ENCODE measurements around the gene DTNBP1. TPM values are rescaled to one million over a fixed set of nuclear protein-coding genes. Genes with fewer than 3 reads are reported as not detected.

The DTNBP1 gene
- total and polyA plus RNA-seq, 2 donors (not counting 3 experiments of a cell fraction or from before 2014, with no cell fraction given): 24.3 to 28.9 TPM

- DNase-seq (ENCODE audit: low read depth, low spot score) (no peak), FAIRE-seq (no peak)
- H3K4me2 ChIP-seq (ENCODE audit: insufficient read depth, low read length): no peak overlapping the region
- CTCF ChIA-PET: no interaction called here
- H3K27me3 ChIP-seq (ENCODE audit: control insufficient read depth in 2 of 2, insufficient read depth in 2 of 2, low read length in 2 of 2): no peaks in the 10 kb centered on the region
- no peak overlapping the region for H2AFZ ChIP-seq (ENCODE audit: low read depth, low read length)
- dilution Hi-C loops (cut with MboI; ENCODE audit: extremely low pct_ligation_motif_present, low sequenced_read_pairs): no loop called here
- no TSS peak for BruUV-seq (replicated peaks)
- no peak overlapping the region for H3K27ac ChIP-seq (ENCODE audit: insufficient read depth, low read depth, low read length)
- POLR2A ChIA-PET: no interaction called here
- intact Hi-C loops (cut with micrococcal nuclease): no loop called here
- TF ChIP-seq GATA2 (IDR thresholded peaks at IDR 0.05; ENCODE audit: insufficient read depth, insufficient read length, low read depth, low read length) (no peak), FOS (IDR thresholded peaks at IDR 0.05; ENCODE audit: borderline replicate concordance, insufficient read depth, low read length) (no peak), EZH2 (IDR thresholded peaks at IDR 0.05; ENCODE audit: borderline replicate concordance, low read depth, low read length, severe bottlenecking) (no peak), POLR2AphosphoS5 (IDR thresholded peaks at IDR 0.05; ENCODE audit: insufficient read depth, low read depth, low read length) (no peak), JUN (IDR thresholded peaks at IDR 0.05; ENCODE audit: borderline replicate concordance, insufficient read depth, insufficient read length, low read depth) (no peak), POLR2A (IDR thresholded peaks at IDR 0.05; ENCODE audit: low read depth, low read length) (no peak)
- TF ChIP-seq, protein P1, sequence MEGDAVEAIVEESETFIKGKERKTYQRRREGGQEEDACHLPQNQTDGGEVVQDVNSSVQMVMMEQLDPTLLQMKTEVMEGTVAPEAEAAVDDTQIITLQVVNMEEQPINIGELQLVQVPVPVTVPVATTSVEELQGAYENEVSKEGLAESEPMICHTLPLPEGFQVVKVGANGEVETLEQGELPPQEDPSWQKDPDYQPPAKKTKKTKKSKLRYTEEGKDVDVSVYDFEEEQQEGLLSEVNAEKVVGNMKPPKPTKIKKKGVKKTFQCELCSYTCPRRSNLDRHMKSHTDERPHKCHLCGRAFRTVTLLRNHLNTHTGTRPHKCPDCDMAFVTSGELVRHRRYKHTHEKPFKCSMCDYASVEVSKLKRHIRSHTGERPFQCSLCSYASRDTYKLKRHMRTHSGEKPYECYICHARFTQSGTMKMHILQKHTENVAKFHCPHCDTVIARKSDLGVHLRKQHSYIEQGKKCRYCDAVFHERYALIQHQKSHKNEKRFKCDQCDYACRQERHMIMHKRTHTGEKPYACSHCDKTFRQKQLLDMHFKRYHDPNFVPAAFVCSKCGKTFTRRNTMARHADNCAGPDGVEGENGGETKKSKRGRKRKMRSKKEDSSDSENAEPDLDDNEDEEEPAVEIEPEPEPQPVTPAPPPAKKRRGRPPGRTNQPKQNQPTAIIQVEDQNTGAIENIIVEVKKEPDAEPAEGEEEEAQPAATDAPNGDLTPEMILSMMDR (IDR thresholded peaks at IDR 0.05; ENCODE audit: extremely low read depth in 1 of 2, insufficient read depth in 1 of 2, low read depth in 1 of 2, low read length in 2 of 2): no peak
- H3K79me2 ChIP-seq (ENCODE audit: control insufficient read depth, insufficient read depth, low read length): no peaks in the 10 kb centered on the region
- no peaks in the 10 kb centered on the region for H4K20me1 ChIP-seq (replicated peaks; ENCODE audit: control insufficient read depth, extremely low read depth, insufficient read depth, low read length)
- H3K9ac ChIP-seq (replicated peaks; ENCODE audit: extremely low read depth, insufficient read depth, low read length): no peak overlapping the region
- peaks cover 13% of the 10 kb centered on the region for H3K4me1 ChIP-seq (ENCODE audit: control insufficient read depth, extremely low read depth, insufficient read depth, low read length)
- no peaks in the 10 kb centered on the region for H3K36me3 ChIP-seq (ENCODE audit: control insufficient read depth in 2 of 2, extremely low read depth in 1 of 2, insufficient read depth in 2 of 2, low read length in 2 of 2)
- H3K9me3 ChIP-seq (replicated peaks; ENCODE audit: control insufficient read depth, insufficient read depth, low read length): no peaks in the 10 kb centered on the region
- no peaks in the 10 kb centered on the region for H3K9me1 ChIP-seq (replicated peaks; ENCODE audit: control insufficient read depth, extremely low read depth, insufficient read depth, low read length)
- H3K4me3 ChIP-seq (replicated peaks in 1 of 3; ENCODE audit: insufficient read depth in 1 of 3, low read depth in 1 of 3, low read length in 3 of 3): no peak overlapping the region
Measured at GRCh38 chr6:15606347-15606746, 56.5 kb downstream of the DTNBP1 start.
